Loucy (cell line): ENCODE results near the gene IREB2.

ENCODE experiments used
- H2AFZ ChIP-seq: fragments of 200-600 bp; sonication (generic); 2 replicates; pipeline ENCODE4 v1.6.0; 2016; ENCODE audit warnings: antibody characterized with exemption, mild to moderate bottlenecking, low read length, moderate library complexity
- H3F3A ChIP-seq: fragments of 200-600 bp; 2 replicates; pipeline ENCODE4 v1.6.0; 2016; ENCODE audit warnings: antibody characterized with exemption, low read depth, mild to moderate bottlenecking
- H3K27me3 ChIP-seq: fragments of 200-600 bp; sonication (generic); 2 replicates; pipeline ENCODE4 v1.6.1; 2014; ENCODE audit warnings: low read length, mild to moderate bottlenecking; ENCODE audit not compliant: insufficient read depth, poor library complexity, severe bottlenecking
- H3K36me3 ChIP-seq: fragments of 200-600 bp; sonication (generic); 2 replicates; pipeline ENCODE4 v1.6.1; 2016; ENCODE audit warnings: low read length; ENCODE audit not compliant: insufficient read depth
- H3K4me1 ChIP-seq: fragments of 200-600 bp; sonication (generic); 2 replicates; pipeline ENCODE4 v1.5.1; 2014; ENCODE audit warnings: low read length, mild to moderate bottlenecking; ENCODE audit not compliant: insufficient read depth, poor library complexity, severe bottlenecking
- H3K4me2 ChIP-seq: fragments of 200-600 bp; sonication (generic); 2 replicates; pipeline ENCODE4 v1.6.0; 2014; ENCODE audit warnings: antibody characterized with exemption, low read length, low read depth, mild to moderate bottlenecking; ENCODE audit not compliant: poor library complexity, severe bottlenecking
- H3K4me3 ChIP-seq: fragments of 200-600 bp; sonication (generic); 2 replicates; pipeline ENCODE4 v1.5.1; 2014; ENCODE audit warnings: low read length, mild to moderate bottlenecking, mixed read lengths; ENCODE audit not compliant: poor library complexity, severe bottlenecking
- H3K79me2 ChIP-seq: fragments of 200-600 bp; sonication (generic); 2 replicates; pipeline ENCODE4 v1.6.1; 2014; ENCODE audit warnings: low read length; ENCODE audit not compliant: insufficient read depth
- H3K9ac ChIP-seq: fragments of 200-600 bp; sonication (generic); 2 replicates; pipeline ENCODE4 v1.6.0; 2014; ENCODE audit warnings: mild to moderate bottlenecking, low read depth, low read length, moderate library complexity; ENCODE audit not compliant: poor library complexity, severe bottlenecking
- H3K9me2 ChIP-seq: fragments of 200-600 bp; sonication (generic); replicated peaks from 2 replicates; pipeline ENCODE4 v1.6.1; 2016; ENCODE audit warnings: low read depth, low read length, mixed read lengths
- H3K9me3 ChIP-seq: fragments of 200-600 bp; sonication (generic); 2 replicates; pipeline ENCODE4 v1.6.1; 2014; ENCODE audit warnings: mild to moderate bottlenecking, antibody characterized with exemption, low read length, low read depth; ENCODE audit not compliant: insufficient read depth
- H4K20me1 ChIP-seq: fragments of 200-600 bp; sonication (generic); 2 replicates; pipeline ENCODE4 v1.6.0; 2014; ENCODE audit warnings: antibody characterized with exemption, low read length, mild to moderate bottlenecking; ENCODE audit not compliant: insufficient read depth, poor library complexity, severe bottlenecking
- EZH2phosphoT487 ChIP-seq: fragments of 200-600 bp; IDR thresholded peaks from 2 replicates; pipeline ENCODE4 v1.6.1; 2018; ENCODE audit warnings: antibody characterized with exemption, mild to moderate bottlenecking, moderate library complexity, borderline replicate concordance
- TF ChIP-seq, protein P1 (sequence below): fragments of 200-600 bp; sonication (generic); conservative IDR thresholded peaks from 2 replicates; pipeline ENCODE4 v1.5.1; 2014; ENCODE audit warnings: mild to moderate bottlenecking, antibody characterized with exemption, low read length

IREB2 gene

DNA sequence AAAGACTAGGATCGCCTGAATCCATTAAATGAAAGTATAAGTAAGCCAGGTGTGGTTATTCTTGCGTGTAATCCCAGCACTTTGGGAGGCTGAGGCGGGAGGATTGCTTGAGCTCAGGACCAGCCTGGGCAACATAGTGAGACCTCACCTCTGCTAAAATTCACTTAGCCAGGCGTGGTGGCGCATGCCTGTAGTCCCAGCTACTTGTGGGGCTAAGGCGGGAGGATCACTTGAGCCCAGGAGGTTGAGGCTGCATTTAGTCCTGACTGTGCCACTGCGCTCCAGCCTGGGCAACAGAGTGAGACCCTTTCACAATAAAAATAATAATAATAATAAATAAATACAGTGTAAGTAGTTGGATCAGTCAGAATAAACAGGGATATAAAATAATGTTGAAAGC, 43.9 kb downstream of the IREB2 start:
- Histone ChIP-seq H3K36me3 (peaks cover 69% of the 10 kb centered on the region), H3K9me3 (no peaks in the 10 kb centered on the region), H3F3A (no peaks in the 10 kb centered on the region), H3K27me3 (no peaks in the 10 kb centered on the region), H3K79me2 (no peaks in the 10 kb centered on the region), H3K4me3 (no peak overlapping the region), H3K9me2 (no peaks in the 10 kb centered on the region), H4K20me1 (no peaks in the 10 kb centered on the region), H3K4me2 (no peak overlapping the region), H2AFZ (no peak overlapping the region), H3K9ac (no peak overlapping the region), H3K4me1 (no peaks in the 10 kb centered on the region)
- TF ChIP-seq, protein P1, sequence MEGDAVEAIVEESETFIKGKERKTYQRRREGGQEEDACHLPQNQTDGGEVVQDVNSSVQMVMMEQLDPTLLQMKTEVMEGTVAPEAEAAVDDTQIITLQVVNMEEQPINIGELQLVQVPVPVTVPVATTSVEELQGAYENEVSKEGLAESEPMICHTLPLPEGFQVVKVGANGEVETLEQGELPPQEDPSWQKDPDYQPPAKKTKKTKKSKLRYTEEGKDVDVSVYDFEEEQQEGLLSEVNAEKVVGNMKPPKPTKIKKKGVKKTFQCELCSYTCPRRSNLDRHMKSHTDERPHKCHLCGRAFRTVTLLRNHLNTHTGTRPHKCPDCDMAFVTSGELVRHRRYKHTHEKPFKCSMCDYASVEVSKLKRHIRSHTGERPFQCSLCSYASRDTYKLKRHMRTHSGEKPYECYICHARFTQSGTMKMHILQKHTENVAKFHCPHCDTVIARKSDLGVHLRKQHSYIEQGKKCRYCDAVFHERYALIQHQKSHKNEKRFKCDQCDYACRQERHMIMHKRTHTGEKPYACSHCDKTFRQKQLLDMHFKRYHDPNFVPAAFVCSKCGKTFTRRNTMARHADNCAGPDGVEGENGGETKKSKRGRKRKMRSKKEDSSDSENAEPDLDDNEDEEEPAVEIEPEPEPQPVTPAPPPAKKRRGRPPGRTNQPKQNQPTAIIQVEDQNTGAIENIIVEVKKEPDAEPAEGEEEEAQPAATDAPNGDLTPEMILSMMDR = no peak
- no peak for TF ChIP-seq EZH2phosphoT487

DNA sequence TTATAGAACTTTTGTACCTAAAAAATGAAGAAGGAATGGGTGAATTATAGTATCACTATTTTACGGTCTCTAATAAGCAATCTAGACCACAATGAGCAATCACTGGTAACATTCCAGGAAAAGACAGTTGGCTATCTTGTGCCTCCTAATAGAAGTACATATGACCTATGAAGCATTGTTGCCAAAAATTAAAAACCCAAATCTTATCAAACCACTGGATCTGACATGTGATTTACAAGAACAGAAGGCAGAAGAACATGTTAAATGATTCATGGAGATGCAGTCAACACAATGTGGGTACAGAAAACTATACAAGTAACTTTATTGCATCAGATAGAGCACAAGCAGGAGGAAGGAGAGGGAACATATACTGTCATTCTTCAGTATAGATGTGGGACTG, 54.9 kb downstream of the IREB2 start:
- Histone ChIP-seq H3F3A (no peaks in the 10 kb centered on the region; the same call in 1 of the 2 replicates), H3K36me3 (peaks cover 76% of the 10 kb centered on the region; the same call in 1 of the 2 replicates), H3K9me3 (no peaks in the 10 kb centered on the region)

DNA sequence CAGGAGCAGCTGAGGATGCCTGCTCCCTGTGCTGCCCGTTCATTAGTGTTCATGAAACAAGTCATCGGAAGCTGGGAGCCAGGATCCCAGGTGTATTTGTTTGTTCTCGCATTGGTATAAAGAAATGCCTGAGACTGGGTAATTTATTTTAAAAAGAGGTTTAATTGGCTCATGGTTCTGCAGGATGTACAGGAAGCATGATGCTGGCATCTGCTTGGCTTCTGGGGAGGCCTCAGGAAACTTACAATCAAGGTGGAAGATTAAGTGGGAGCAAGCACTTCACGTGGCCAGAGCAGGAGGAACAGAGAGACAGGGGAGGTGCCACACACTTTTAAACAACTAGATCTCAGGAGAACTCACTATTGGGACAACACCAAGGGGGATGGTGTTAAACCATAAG, 63.8 kb downstream of the IREB2 start:
- Histone ChIP-seq H3F3A (no peaks in the 10 kb centered on the region), H4K20me1 (peaks cover 3% of the 10 kb centered on the region), H3K36me3 (peaks cover 25% of the 10 kb centered on the region; the same call in 1 of the 2 replicates)

More for the DNA sequence above, 54.9 kb downstream of the IREB2 start:
- peaks cover 12% of the 10 kb centered on the region for H3K4me1 ChIP-seq
- H3K9me2 ChIP-seq = no peaks in the 10 kb centered on the region
- H2AFZ ChIP-seq = no peak overlapping the region
- no peaks in the 10 kb centered on the region for H3K79me2 ChIP-seq
- H3K27me3 ChIP-seq = no peaks in the 10 kb centered on the region
- no peak overlapping the region for H3K4me2 ChIP-seq
- no peak overlapping the region for H3K9ac ChIP-seq
- H4K20me1 ChIP-seq = no peaks in the 10 kb centered on the region
- no peak overlapping the region for H3K4me3 ChIP-seq
- TF ChIP-seq, protein P1 = no peak
- no peak for TF ChIP-seq EZH2phosphoT487

More for the DNA sequence above, 63.8 kb downstream of the IREB2 start:
- H3K9ac ChIP-seq = no peak overlapping the region
- no peaks in the 10 kb centered on the region for H3K27me3 ChIP-seq
- no peaks in the 10 kb centered on the region for H3K79me2 ChIP-seq
- no peaks in the 10 kb centered on the region for H3K4me1 ChIP-seq
- no peaks in the 10 kb centered on the region for H3K9me2 ChIP-seq
- no peak for TF ChIP-seq EZH2phosphoT487
- TF ChIP-seq, protein P1 = no peak
- H3K4me2 ChIP-seq = no peak overlapping the region
- H2AFZ ChIP-seq = no peak overlapping the region
- no peak overlapping the region for H3K4me3 ChIP-seq
- no peaks in the 10 kb centered on the region for H3K9me3 ChIP-seq
